Mesodermal cell (in vitro differentiated cells): Measurements from ENCODE around the gene LIPH.
"Not testable (repeated sequence)": the region's sequence is repeated elsewhere in the genome, so short reads cannot be mapped to it uniquely, and the experiment has no call there.

Source experiments
- H3K27ac ChIP-seq: 2 replicates; pipeline ENCODE4 v1.7.0; 2013; ENCODE audit warnings: mild to moderate bottlenecking, low read depth, low read length, moderate library complexity; ENCODE audit not compliant: severe bottlenecking
- H3K36me3 ChIP-seq: 2 replicates; pipeline ENCODE4 v1.7.1; 2013; ENCODE audit warnings: mild to moderate bottlenecking, low read length, moderate library complexity; ENCODE audit not compliant: control insufficient read depth, insufficient read depth
- H3K4me1 ChIP-seq: one replicate; pipeline ENCODE4 v1.7.1; 2013; ENCODE audit warnings: mild to moderate bottlenecking, low read length; ENCODE audit not compliant: insufficient read depth, control insufficient read depth, poor library complexity, severe bottlenecking
- H3K4me3 ChIP-seq: 2 replicates; pipeline ENCODE4 v1.7.0; 2013; ENCODE audit warnings: low read length, control low read depth, mild to moderate bottlenecking; ENCODE audit not compliant: insufficient read depth, poor library complexity, severe bottlenecking; ENCODE audit errors: extremely low read depth
- H3K9me3 ChIP-seq: 2 replicates; pipeline ENCODE4 v1.7.1; 2013; ENCODE audit warnings: mild to moderate bottlenecking, low read length, moderate library complexity; ENCODE audit not compliant: control insufficient read depth
- WGBS, 2 experiments: methylation state at CpG; one replicate each; pipeline ENCODE4 v1.1.5; 2013; ENCODE audit warnings: missing lambda C conversion rate in 2 of 2; ENCODE audit not compliant: insufficient coverage in 2 of 2; 5-methylcytosine and 5-hydroxymethylcytosine counted together

The LIPH gene

DNA sequence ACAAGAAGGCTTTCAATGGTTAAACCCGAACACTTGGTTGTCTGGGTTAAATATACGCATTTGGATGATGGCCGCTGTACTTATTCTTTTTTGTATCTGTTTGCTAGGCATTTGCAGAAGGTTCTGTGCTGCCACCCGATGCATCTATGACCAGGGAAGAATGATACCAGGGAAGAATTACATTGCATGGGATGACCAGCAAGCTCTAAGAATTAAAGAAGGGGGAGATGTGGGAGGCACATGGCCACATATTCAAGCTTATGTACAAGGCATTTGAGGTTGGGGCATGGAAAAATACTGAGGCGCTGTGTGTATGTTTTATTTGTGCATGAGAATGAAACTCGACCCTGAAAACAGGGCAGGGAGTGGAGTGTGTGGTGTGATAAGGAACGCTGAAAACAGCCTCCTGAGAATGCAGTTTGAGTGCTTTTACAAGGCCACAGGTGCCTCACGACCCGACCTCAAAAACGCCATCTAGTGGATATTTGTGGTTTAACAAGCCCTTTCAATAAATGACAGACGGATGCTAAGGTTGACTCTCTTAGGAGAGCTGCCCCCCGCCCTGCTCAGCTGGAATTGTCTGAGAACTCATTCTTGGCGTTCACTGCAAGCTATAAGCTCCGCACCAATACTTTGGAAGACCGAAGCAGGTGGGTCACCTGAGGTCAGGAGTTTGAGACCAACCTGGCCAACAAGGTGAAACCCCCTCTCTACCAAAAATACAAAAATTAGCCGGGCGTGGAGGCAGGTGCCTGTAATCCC is 22.9 kb upstream of the LIPH start:
- 27 to 42% methylated on average over 9 to 14 of the region's 17 CpGs for WGBS, 2 experiments
- H3K4me3 ChIP-seq, H3K27ac ChIP-seq, H3K4me1 ChIP-seq, H3K36me3 ChIP-seq: not testable (repeated sequence)
- H3K9me3 ChIP-seq: peaks cover 12% of the 10 kb centered on the region

- WGBS, 2 experiments: 92 to 95% methylated on average over 5 of the region's 5 CpGs
- Histone ChIP-seq H3K9me3 (peaks cover 12% of the 10 kb centered on the region), H3K4me3 (no peak overlapping the region)
Observed at GRCh38 chr3:185572183-185572582, 19.8 kb upstream of the LIPH start.

GRCh38 chr3:185561958-185562357 is 9.6 kb upstream of the LIPH start:
- WGBS, 2 experiments: 59% methylated on average over 2 of the region's 5 CpGs; no CpG with 5 or more reads in 1 of the 2 experiments
- Histone ChIP-seq H3K9me3 (no peaks in the 10 kb centered on the region), H3K27ac (no peak overlapping the region), H3K36me3 (no peaks in the 10 kb centered on the region), H3K4me1 (peaks cover 10% of the 10 kb centered on the region), H3K4me3 (no peak overlapping the region)

More at GRCh38 chr3:185572183-185572582, 19.8 kb upstream of the LIPH start:
- H3K36me3 ChIP-seq: no peaks in the 10 kb centered on the region
- no peak overlapping the region for H3K27ac ChIP-seq
- H3K4me1 ChIP-seq: no peaks in the 10 kb centered on the region

- H3K36me3 ChIP-seq: no peaks in the 10 kb centered on the region
- H3K4me3 ChIP-seq: no peak overlapping the region
- WGBS, 2 experiments: 88% methylated on average over 6 to 7 of the region's 8 CpGs
- H3K4me1 ChIP-seq: peaks cover 10% of the 10 kb centered on the region
- no peaks in the 10 kb centered on the region for H3K9me3 ChIP-seq
- no peak overlapping the region for H3K27ac ChIP-seq
Observed at GRCh38 chr3:185561374-185561943, 9.1 kb upstream of the LIPH start.

DNA sequence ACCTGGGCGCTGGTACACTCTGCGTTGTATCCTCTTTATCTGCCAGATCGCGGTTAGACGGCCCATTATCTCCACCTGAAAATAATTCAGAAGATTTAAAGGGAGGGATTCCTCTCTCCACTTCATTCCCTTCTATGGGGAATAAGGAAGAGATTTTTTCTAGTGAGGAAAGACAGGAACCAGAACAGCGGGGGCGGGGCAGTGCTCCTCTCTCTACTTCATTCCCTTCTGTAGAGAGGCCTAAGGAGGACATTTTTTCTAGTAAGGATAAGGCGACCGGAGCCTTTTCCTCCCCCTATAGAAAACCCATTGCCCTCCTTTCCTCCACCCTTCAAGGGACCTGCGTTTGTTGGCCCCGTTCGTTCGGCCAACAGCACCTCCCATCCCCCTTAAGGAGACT is 8.3 kb upstream of the LIPH start:
- 83 to 89% methylated on average over 4 to 6 of the region's 13 CpGs for WGBS, 2 experiments
- Histone ChIP-seq H3K4me3 (no peak overlapping the region), H3K9me3 (no peaks in the 10 kb centered on the region), H3K27ac (no peak overlapping the region), H3K4me1 (peaks cover 10% of the 10 kb centered on the region), H3K36me3 (no peaks in the 10 kb centered on the region)

GRCh38 chr3:185559706-185560090 is 7.3 kb upstream of the LIPH start:
- H3K4me1 ChIP-seq: peaks cover 10% of the 10 kb centered on the region
- H3K36me3 ChIP-seq: no peaks in the 10 kb centered on the region
- H3K4me3 ChIP-seq: no peak overlapping the region
- no peak overlapping the region for H3K27ac ChIP-seq
- H3K9me3 ChIP-seq: no peaks in the 10 kb centered on the region
- WGBS, 2 experiments: 91 to 96% methylated on average over 8 of the region's 12 CpGs

GRCh38 chr3:185558395-185558794 is 6.0 kb upstream of the LIPH start:
- H3K36me3 ChIP-seq: no peaks in the 10 kb centered on the region

GRCh38 chr3:185556640-185557039 is 4.3 kb upstream of the LIPH start:
- WGBS, 2 experiments: 85 to 96% methylated on average over 3 to 4 of the region's 6 CpGs
- not testable (repeated sequence) for H3K36me3 ChIP-seq, H3K27ac ChIP-seq

More at GRCh38 chr3:185558395-185558794, 6.0 kb upstream of the LIPH start:
- Histone ChIP-seq H3K27ac (no peak overlapping the region), H3K4me3 (no peak overlapping the region), H3K9me3 (no peaks in the 10 kb centered on the region), H3K4me1 (peaks cover 10% of the 10 kb centered on the region)
- no CpG with 5 or more reads among the region's 3 CpGs for WGBS, 2 experiments

DNA sequence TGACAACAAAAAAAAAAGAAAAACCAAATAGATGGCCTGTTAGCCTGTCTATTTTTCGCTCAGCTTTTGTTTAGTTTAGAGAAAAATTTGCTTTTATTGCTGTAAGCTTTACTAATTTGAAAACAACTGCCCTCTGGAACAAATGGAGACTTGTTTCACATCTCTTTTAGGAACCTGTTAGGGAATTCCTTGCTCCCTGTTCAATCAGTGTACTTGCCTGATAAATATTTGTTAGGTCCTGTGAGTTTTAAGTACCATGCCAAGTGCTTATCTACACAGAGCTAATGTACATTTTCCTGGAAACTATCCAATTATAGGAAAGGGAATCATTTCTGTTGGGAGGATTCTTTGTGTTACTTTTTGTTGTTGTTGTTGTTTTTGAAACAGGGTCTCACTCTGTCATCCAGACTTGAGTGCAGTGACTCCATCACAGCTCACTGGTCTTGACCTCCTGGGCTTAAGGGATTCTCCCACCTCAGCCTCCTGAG is 3.5 kb upstream of the LIPH start:
- Histone ChIP-seq H3K27ac (no peak overlapping the region), H3K36me3 (no peaks in the 10 kb centered on the region), H3K9me3 (no peaks in the 10 kb centered on the region), H3K4me1 (peaks cover 5% of the 10 kb centered on the region), H3K4me3 (no peak overlapping the region)
- no CpG with 5 or more reads among the region's 1 CpG for WGBS, 2 experiments

More at GRCh38 chr3:185556640-185557039, 4.3 kb upstream of the LIPH start:
- not testable (repeated sequence) for H3K4me3 ChIP-seq, H3K9me3 ChIP-seq
- peaks cover 10% of the 10 kb centered on the region for H3K4me1 ChIP-seq

GRCh38 chr3:185555101-185555501 is 2.7 kb upstream of the LIPH start:
- Histone ChIP-seq H3K36me3 (no peaks in the 10 kb centered on the region), H3K27ac (no peak overlapping the region), H3K4me3 (no peak overlapping the region), H3K4me1 (no peaks in the 10 kb centered on the region), H3K9me3 (no peaks in the 10 kb centered on the region)
- 92% methylated on average over 2 of the region's 4 CpGs; no CpG with 5 or more reads in 1 of the 2 experiments for WGBS, 2 experiments

- Histone ChIP-seq H3K27ac (no peak overlapping the region), H3K36me3 (no peaks in the 10 kb centered on the region), H3K4me3 (no peak overlapping the region), H3K9me3 (no peaks in the 10 kb centered on the region), H3K4me1 (peaks cover 4% of the 10 kb centered on the region)
- 80 to 95% methylated on average over 2 to 3 of the region's 3 CpGs for WGBS, 2 experiments
Observed at GRCh38 chr3:185549651-185550111, 2.7 kb downstream of the LIPH start.
